ENCODE measurements around the gene SNRPB.

Gene SNRPB

GRCh38 chr20:2470423-2471193 lies at the start of gene SNRPB (continued):
- no peak for TF ChIP-seq ZNF530 (tag by site-specific recombination; IDR thresholded peaks at IDR 0.05; ENCODE audit: low read depth)
- peak; percentile 56; the same call in 1 of the 2 replicates for TF ChIP-seq ZSCAN4 (tag by site-specific recombination; IDR thresholded peaks at IDR 0.05)
- no peak; the same call in 1 of the 2 replicates for TF ChIP-seq GLIS1 (tag by site-specific recombination; IDR thresholded peaks at IDR 0.05)
- peak; percentile 96 for TF ChIP-seq ZNF561 (tag by site-specific recombination; IDR thresholded peaks at IDR 0.05; ENCODE audit: borderline replicate concordance)
- TF ChIP-seq KLF17 (tag by site-specific recombination; IDR thresholded peaks at IDR 0.05): peak; percentile 95
- no peak for TF ChIP-seq ZNF362 (tag by site-specific recombination; IDR thresholded peaks at IDR 0.05)
- peak; percentile 94 for TF ChIP-seq ELK4 (IDR thresholded peaks at IDR 0.05; ENCODE audit: borderline replicate concordance, low read depth, low read length)
- TF ChIP-seq ZNF311 (tag by site-specific recombination; IDR thresholded peaks at IDR 0.05; ENCODE audit: borderline replicate concordance): no peak
- no peak for TF ChIP-seq ZNF174 (tag by site-specific recombination; IDR thresholded peaks at IDR 0.05)
- peak; percentile 73; the same call in 1 of the 2 replicates for TF ChIP-seq KLF7 (tag by site-specific recombination; IDR thresholded peaks at IDR 0.05; ENCODE audit: borderline replicate concordance)
- no peak; the same call in 1 of the 2 replicates for TF ChIP-seq ZNF777 (tag by site-specific recombination; IDR thresholded peaks at IDR 0.05; ENCODE audit: borderline replicate concordance)
- TF ChIP-seq INSM2 (tag by site-specific recombination; IDR thresholded peaks at IDR 0.05): peak; percentile 84
- peak; percentile 40; the same call in 1 of the 2 replicates for TF ChIP-seq ZNF266 (tag by site-specific recombination; IDR thresholded peaks at IDR 0.05; ENCODE audit: low read depth)
- peak; percentile 76 for TF ChIP-seq PRDM10 (tag by site-specific recombination; IDR thresholded peaks at IDR 0.05)
- peak; percentile 64; the same call in 1 of the 2 replicates for TF ChIP-seq ZNF148 (tag by site-specific recombination; IDR thresholded peaks at IDR 0.05; ENCODE audit: borderline replicate concordance)
- TF ChIP-seq ZNF433 (tag by site-specific recombination; IDR thresholded peaks at IDR 0.05; ENCODE audit: low read depth): 0 out of 2 replicates have a peak, but pooled peaks have one; percentile 10
- peak; percentile 92 for TF ChIP-seq ZNF518A (tag by site-specific recombination; conservative IDR thresholded peaks at IDR 0.05; ENCODE audit: low read depth)
- TF ChIP-seq SETDB1 (IDR thresholded peaks at IDR 0.05; ENCODE audit: insufficient read length, low read length): no peak
- TF ChIP-seq ZNF549 (tag by site-specific recombination; IDR thresholded peaks at IDR 0.05): no peak

Measured in HEK293 (cell line).